HepG2 (cell line): ENCODE measurements around the gene BRK1. TPM values are rescaled to one million over a fixed set of nuclear protein-coding genes. Genes with fewer than 3 reads are reported as not detected.

ENCODE experiments used
- ARID3A ChIP-seq: IDR thresholded peaks from 2 replicates; pipeline ENCODE4 v1.6.1; 2012; ENCODE audit warnings: low read depth, low read length, improper control_type of control experiment
- CERS6 ChIP-seq: sonication (generic); formaldehyde crosslinking; IDR thresholded peaks from 2 replicates; pipeline ENCODE4 v1.5.0; 2020; ENCODE audit warnings: missing genetic modification reagents
- HMG20B ChIP-seq: conservative IDR thresholded peaks from 2 replicates; pipeline ENCODE4 v1.6.1; 2016; ENCODE audit warnings: missing genetic modification reagents, missing compliant biosample characterization
- MBNL3 ChIP-seq: fragments of 250-450 bp; sonication (Bioruptor Pico); conservative IDR thresholded peaks from 2 replicates; pipeline ENCODE4 v1.8.0; 2022; ENCODE audit warnings: mild to moderate bottlenecking, inconsistent platforms
- MLX ChIP-seq: IDR thresholded peaks from 2 replicates; pipeline ENCODE4 v1.6.1; 2016
- MLXIP ChIP-seq: sonication (generic); formaldehyde crosslinking; IDR thresholded peaks from 2 replicates; pipeline ENCODE4 v1.9.0; 2021; ENCODE audit warnings: missing genetic modification reagents, borderline replicate concordance
- MTF1 ChIP-seq: sonication (generic); formaldehyde crosslinking; IDR thresholded peaks from 2 replicates; pipeline ENCODE4 v1.5.0; 2020; ENCODE audit warnings: missing genetic modification reagents
- NFYB ChIP-seq: sonication (generic); formaldehyde crosslinking; IDR thresholded peaks from 2 replicates; pipeline ENCODE4 v1.4.0; 2020; ENCODE audit warnings: missing genetic modification reagents
- RFX3 ChIP-seq: IDR thresholded peaks from 2 replicates; pipeline ENCODE4 v1.6.1; 2016; ENCODE audit warnings: missing biosample characterization, missing genetic modification reagents
- RXRB ChIP-seq: IDR thresholded peaks from 2 replicates; pipeline ENCODE4 v1.6.1; 2016; ENCODE audit warnings: borderline replicate concordance, missing genetic modification reagents, missing compliant biosample characterization
- SNAPC5 ChIP-seq: sonication (generic); formaldehyde crosslinking; IDR thresholded peaks from 2 replicates; pipeline ENCODE4 v1.8.1; 2023; ENCODE audit warnings: mild to moderate bottlenecking, missing genetic modification reagents, borderline replicate concordance
- ZBTB37 ChIP-seq: sonication (generic); formaldehyde crosslinking; IDR thresholded peaks from 2 replicates; pipeline ENCODE4 v1.4.0; 2020; ENCODE audit warnings: mild to moderate bottlenecking, missing genetic modification reagents
- ZBTB4 ChIP-seq: sonication (generic); formaldehyde crosslinking; IDR thresholded peaks from 2 replicates; pipeline ENCODE4 v1.4.0; 2020; ENCODE audit warnings: missing genetic modification reagents, mild to moderate bottlenecking, borderline replicate concordance
- ZNF589 ChIP-seq: sonication (generic); formaldehyde crosslinking; conservative IDR thresholded peaks from 2 replicates; pipeline ENCODE4 v1.8.0; 2022; ENCODE audit warnings: mild to moderate bottlenecking, moderate library complexity, missing genetic modification reagents
- ZNF614 ChIP-seq: IDR thresholded peaks from 2 replicates; pipeline ENCODE4 v1.6.1; 2018; ENCODE audit warnings: missing biosample characterization, missing genetic modification reagents, inconsistent platforms, borderline replicate concordance
- polyA plus RNA-seq, 8 experiments: library from polyadenylated mRNA; depleted of rRNA in 3 of 8; stranded (reverse) in 7 of 8; unstranded in 1 of 8; fragments of >200 nt; fragmentation: Illumina TruSeq in 4 of 8; extraction: Trizol in 4 of 8; gene quantifications; 2 replicates each; pipeline versions ENCODE4 v1.2.1 to v1.2.3, GENCODE V29; 2011 to 2016; ENCODE audit warnings: low read depth in 4 of 8, missing spikeins in 1 of 8, mixed read lengths in 1 of 8; ENCODE audit not compliant: insufficient read depth in 1 of 8
- total RNA-seq, 5 experiments: library from RNA; depleted of rRNA; stranded (reverse); fragments of >200 nt; fragmentation: Illumina TruSeq; extraction: Trizol; gene quantifications; 2 replicates each; pipeline ENCODE4 v1.2.3, GENCODE V29; 2016; ENCODE audit warnings: low read depth in 1 of 5

Gene BRK1
- total and polyA plus RNA-seq, 2 of the 13 experiments (the other 11 are each of a cell fraction or from before 2014, with no cell fraction given) = 118 to 155 TPM

GRCh38 chr3:10115326-10116137, at the start of gene BRK1 (continued):
- TF ChIP-seq ARID3A = peak; percentile 42; the same call in 1 of the 2 replicates
- TF ChIP-seq MBNL3 (CRISPR knock-in tag) = no peak
- peak; percentile 79; the same call in 1 of the 2 replicates for TF ChIP-seq ZNF614 (CRISPR knock-in tag)
- no peak for TF ChIP-seq ZBTB37
- TF ChIP-seq RXRB = peak; percentile 38; the same call in 1 of the 2 replicates
- 0 out of 2 replicates have a peak, but pooled peaks have one; percentile 38 for TF ChIP-seq MLXIP (CRISPR knock-in tag)
- no peak for TF ChIP-seq SNAPC5 (CRISPR knock-in tag)
- TF ChIP-seq MLX (CRISPR knock-in tag) = 0 out of 2 replicates have a peak, but pooled peaks have one; percentile 61
- 0 out of 2 replicates have a peak, but pooled peaks have one; percentile 52 for TF ChIP-seq ZNF589
- 0 out of 2 replicates have a peak, but pooled peaks have one; percentile 36 for TF ChIP-seq ZBTB4
- peak; percentile 73; the same call in 1 of the 2 replicates for TF ChIP-seq CERS6
- peak; percentile 79 for TF ChIP-seq NFYB (CRISPR knock-in tag)
- TF ChIP-seq HMG20B = no peak
- TF ChIP-seq MTF1 (CRISPR knock-in tag) = no peak
- no peak for TF ChIP-seq RFX3
